A673 (cell line): ENCODE data around the gene RCC2. TPM values are rescaled to one million over a fixed set of nuclear protein-coding genes. Genes with fewer than 3 reads are reported as not detected.

Experiments used
- BruUV-seq: library from RNA; stranded (reverse); fragments of 400-500 nt; replicated peaks from 2 replicates; lab custom pipeline; 2021; lab: Mats Ljungman, UMichigan
- CTCF ChIA-PET: fragments of 300-600 bp; sonication (Branson Sonifier 250); formaldehyde crosslinking; loops from one replicate; lab custom pipeline; 2022; ENCODE audit warnings: antibody characterized with exemption; lab: Charles Lee
- POLR2A ChIA-PET: fragments of 300-600 bp; sonication (Branson Sonifier 250); formaldehyde crosslinking; loops from one replicate; lab custom pipeline; 2022; ENCODE audit warnings: antibody characterized with exemption; ENCODE audit not compliant: low non-redundant PET; lab: Charles Lee
- DNase-seq: peaks from one replicate; pipeline ENCODE4 v3.0.0-alpha.2; 2015; ENCODE audit warnings: low spot score
- H3K27ac ChIP-seq: fragments of 200-600 bp; sonication (generic); 2 replicates; pipeline ENCODE4 v1.5.1; 2016; ENCODE audit warnings: mixed run types, low read depth, mild to moderate bottlenecking, mixed read lengths, antibody characterized with exemption, low read length; ENCODE audit not compliant: poor library complexity, severe bottlenecking
- H3K27me3 ChIP-seq: fragments of 200-600 bp; sonication (generic); replicated peaks from 2 replicates; pipeline ENCODE4 v1.6.1; 2017; ENCODE audit warnings: mixed run types, low read depth, mild to moderate bottlenecking, mixed read lengths, antibody characterized with exemption, low read length; ENCODE audit not compliant: insufficient read depth, poor library complexity
- H3K36me3 ChIP-seq: fragments of 200-600 bp; sonication (generic); 2 replicates; pipeline ENCODE4 v1.6.1; 2016; ENCODE audit warnings: mixed run types, mild to moderate bottlenecking, mixed read lengths, antibody characterized with exemption, low read length; ENCODE audit not compliant: insufficient read depth, poor library complexity, severe bottlenecking
- H3K4me1 ChIP-seq: fragments of 200-600 bp; sonication (generic); 2 replicates; pipeline ENCODE4 v1.6.1; 2017; ENCODE audit warnings: mixed run types, mild to moderate bottlenecking, mixed read lengths, antibody characterized with exemption, low read length; ENCODE audit not compliant: insufficient read depth, poor library complexity, severe bottlenecking
- H3K4me3 ChIP-seq: fragments of 200-600 bp; sonication (generic); 2 replicates; pipeline ENCODE4 v1.5.1; 2016; ENCODE audit warnings: low read depth, mixed run types, mild to moderate bottlenecking, mixed read lengths, low read length; ENCODE audit not compliant: poor library complexity, severe bottlenecking
- H3K9me3 ChIP-seq: fragments of 200-600 bp; sonication (generic); 2 replicates; pipeline ENCODE4 v1.6.1; 2016; ENCODE audit warnings: mixed run types, low read depth, mild to moderate bottlenecking, mixed read lengths, antibody characterized with exemption, low read length; ENCODE audit not compliant: poor library complexity, severe bottlenecking
- EZH2 ChIP-seq: fragments of 200-600 bp; sonication (generic); IDR thresholded peaks from 2 replicates; pipeline ENCODE4 v1.6.1; 2017; ENCODE audit warnings: borderline replicate concordance, low read depth, mild to moderate bottlenecking, mixed read lengths, antibody characterized with exemption, low read length; ENCODE audit not compliant: poor library complexity, severe bottlenecking
- intact Hi-C: fragments of 100-400 bp; cut with micrococcal nuclease; formaldehyde crosslinking; loops from one replicate; pipeline ENCODE4 v1.10.0; 2022; ENCODE audit not compliant: unreplicated experiment
- total RNA-seq: library from RNA; stranded (reverse); gene quantifications from 2 replicates; pipeline ENCODE4 v1.2.3, GENCODE V29; 2021
- TF ChIP-seq, protein P1 (sequence below): fragments of 300-800, 200-600 bp; sonication (generic); conservative IDR thresholded peaks from 2 replicates; pipeline ENCODE4 v1.5.1; 2017; ENCODE audit warnings: low read depth, mild to moderate bottlenecking, antibody characterized with exemption, low read length, moderate library complexity, mixed read lengths

RCC2 gene
- total RNA-seq, 1 experiment from 2014 or later = 182 TPM

DNA sequence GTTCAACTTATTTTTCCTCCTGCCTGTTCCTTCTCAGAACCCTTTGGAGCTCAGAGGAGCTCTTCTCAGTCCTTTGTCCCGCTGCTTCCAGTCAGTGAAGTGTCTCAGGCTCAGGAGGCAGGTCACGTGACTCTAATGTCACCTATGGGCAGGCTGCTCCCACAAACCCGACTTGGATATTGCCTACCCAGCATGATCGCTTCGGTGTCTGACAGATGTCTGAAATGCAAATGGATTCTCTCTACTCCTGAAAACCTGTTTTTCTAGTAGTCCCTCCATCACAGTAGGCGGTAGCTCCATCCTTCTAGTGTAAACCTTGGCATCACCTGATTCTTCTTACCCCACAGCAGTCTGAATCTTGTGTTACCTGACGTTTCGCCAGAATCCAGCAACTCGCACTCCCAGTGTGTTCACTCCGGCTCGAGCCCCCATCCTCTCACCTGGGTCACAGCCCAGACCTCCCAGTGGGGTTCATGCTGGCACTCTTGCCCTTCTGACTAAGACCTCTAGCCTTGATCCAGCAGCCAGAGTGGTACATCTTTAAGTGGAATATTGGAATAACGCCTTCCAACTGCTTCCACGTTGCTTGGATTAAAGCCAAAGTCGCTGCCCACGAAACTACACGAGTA is 62.0 kb downstream of the RCC2 start:
- ChIA-PET CTCF (no interaction called here), POLR2A (no interaction called here)
- H3K27me3 ChIP-seq = no peaks in the 10 kb centered on the region
- no peak overlapping the region for H3K27ac ChIP-seq
- no peak for TF ChIP-seq EZH2
- TF ChIP-seq, protein P1, sequence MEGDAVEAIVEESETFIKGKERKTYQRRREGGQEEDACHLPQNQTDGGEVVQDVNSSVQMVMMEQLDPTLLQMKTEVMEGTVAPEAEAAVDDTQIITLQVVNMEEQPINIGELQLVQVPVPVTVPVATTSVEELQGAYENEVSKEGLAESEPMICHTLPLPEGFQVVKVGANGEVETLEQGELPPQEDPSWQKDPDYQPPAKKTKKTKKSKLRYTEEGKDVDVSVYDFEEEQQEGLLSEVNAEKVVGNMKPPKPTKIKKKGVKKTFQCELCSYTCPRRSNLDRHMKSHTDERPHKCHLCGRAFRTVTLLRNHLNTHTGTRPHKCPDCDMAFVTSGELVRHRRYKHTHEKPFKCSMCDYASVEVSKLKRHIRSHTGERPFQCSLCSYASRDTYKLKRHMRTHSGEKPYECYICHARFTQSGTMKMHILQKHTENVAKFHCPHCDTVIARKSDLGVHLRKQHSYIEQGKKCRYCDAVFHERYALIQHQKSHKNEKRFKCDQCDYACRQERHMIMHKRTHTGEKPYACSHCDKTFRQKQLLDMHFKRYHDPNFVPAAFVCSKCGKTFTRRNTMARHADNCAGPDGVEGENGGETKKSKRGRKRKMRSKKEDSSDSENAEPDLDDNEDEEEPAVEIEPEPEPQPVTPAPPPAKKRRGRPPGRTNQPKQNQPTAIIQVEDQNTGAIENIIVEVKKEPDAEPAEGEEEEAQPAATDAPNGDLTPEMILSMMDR = no peak
- H3K36me3 ChIP-seq = no peaks in the 10 kb centered on the region
- H3K4me1 ChIP-seq = no peaks in the 10 kb centered on the region
- H3K4me3 ChIP-seq = no peak overlapping the region
- no TSS peak for BruUV-seq
- no peak for DNase-seq
- no peaks in the 10 kb centered on the region for H3K9me3 ChIP-seq
- intact Hi-C loops = no loop called here

DNA sequence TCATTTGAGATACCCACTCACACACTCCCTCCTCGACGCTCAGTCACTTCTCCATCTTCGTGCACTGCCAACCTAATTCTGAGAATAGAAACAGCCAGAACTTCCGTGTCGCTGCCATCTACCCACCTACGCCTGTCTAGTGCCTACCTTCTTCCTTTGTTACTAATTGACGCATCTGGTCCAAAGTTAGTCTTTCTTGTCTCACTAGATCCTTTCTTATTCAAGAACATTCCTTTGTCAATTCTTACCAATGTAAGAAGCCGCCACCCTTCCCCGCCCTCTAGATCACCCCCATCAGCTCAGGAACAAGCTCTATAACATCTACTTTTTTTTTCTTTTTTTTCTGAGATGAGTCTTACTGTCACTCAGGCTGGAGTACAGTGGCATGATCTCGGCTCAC is 63.8 kb downstream of the RCC2 start:
- TF ChIP-seq EZH2 = no peak
- TF ChIP-seq, protein P1 = no peak
- POLR2A ChIA-PET = no interaction called here
- intact Hi-C loops = no loop called here

DNA sequence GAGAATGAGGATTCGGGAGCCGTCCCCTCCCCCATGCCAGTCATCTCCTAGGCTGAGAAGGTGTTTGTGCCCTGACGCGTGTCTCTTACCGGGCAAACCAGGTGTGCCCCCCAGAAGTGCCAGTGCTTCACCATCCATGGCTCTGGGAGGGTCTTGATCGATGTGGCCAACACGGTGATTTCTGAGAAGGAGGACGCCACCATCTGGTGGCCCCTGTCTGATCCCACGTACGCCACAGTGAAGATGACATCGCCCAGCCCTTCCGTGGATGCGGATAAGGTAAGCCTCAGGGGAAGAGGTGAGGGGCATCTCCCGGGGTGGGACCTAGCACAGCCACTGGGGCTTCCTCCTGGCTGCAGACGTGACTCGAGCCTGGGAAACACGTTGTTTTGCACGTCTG is 66.5 kb downstream of the RCC2 start:
- no TSS peak for BruUV-seq
- Histone ChIP-seq H3K9me3 (no peaks in the 10 kb centered on the region), H3K27me3 (no peaks in the 10 kb centered on the region), H3K27ac (no peak overlapping the region), H3K4me3 (no peak overlapping the region), H3K4me1 (no peaks in the 10 kb centered on the region), H3K36me3 (no peaks in the 10 kb centered on the region)
- CTCF ChIA-PET = no interaction called here
- intact Hi-C loops = no loop called here
- no peak for TF ChIP-seq EZH2
- TF ChIP-seq, protein P1 = no peak
- no peak for DNase-seq
- POLR2A ChIA-PET = no interaction called here

More for the DNA sequence above, 63.8 kb downstream of the RCC2 start:
- no peak for DNase-seq
- BruUV-seq = no TSS peak
- no peak overlapping the region for H3K27ac ChIP-seq
- no peaks in the 10 kb centered on the region for H3K9me3 ChIP-seq
- H3K4me3 ChIP-seq = no peak overlapping the region
- CTCF ChIA-PET = no interaction called here
- no peaks in the 10 kb centered on the region for H3K36me3 ChIP-seq
- H3K4me1 ChIP-seq = no peaks in the 10 kb centered on the region
- no peaks in the 10 kb centered on the region for H3K27me3 ChIP-seq
